Stimulated activated CD4-positive, alpha-beta T cell treated with anti-CD3 and anti-CD28 coated beads, Interleukin-4, amount 100 ng/mL, for 1 hour (primary cell): ENCODE data around the gene PLD3.
"Not testable (repeated sequence)": the region's sequence is repeated elsewhere in the genome, so short reads cannot be mapped to it uniquely, and the experiment has no call there.

Experiments
- DNase-seq: peaks from one replicate; pipeline ENCODE4 v3.0.0-alpha.2; 2020

The PLD3 gene

DNA sequence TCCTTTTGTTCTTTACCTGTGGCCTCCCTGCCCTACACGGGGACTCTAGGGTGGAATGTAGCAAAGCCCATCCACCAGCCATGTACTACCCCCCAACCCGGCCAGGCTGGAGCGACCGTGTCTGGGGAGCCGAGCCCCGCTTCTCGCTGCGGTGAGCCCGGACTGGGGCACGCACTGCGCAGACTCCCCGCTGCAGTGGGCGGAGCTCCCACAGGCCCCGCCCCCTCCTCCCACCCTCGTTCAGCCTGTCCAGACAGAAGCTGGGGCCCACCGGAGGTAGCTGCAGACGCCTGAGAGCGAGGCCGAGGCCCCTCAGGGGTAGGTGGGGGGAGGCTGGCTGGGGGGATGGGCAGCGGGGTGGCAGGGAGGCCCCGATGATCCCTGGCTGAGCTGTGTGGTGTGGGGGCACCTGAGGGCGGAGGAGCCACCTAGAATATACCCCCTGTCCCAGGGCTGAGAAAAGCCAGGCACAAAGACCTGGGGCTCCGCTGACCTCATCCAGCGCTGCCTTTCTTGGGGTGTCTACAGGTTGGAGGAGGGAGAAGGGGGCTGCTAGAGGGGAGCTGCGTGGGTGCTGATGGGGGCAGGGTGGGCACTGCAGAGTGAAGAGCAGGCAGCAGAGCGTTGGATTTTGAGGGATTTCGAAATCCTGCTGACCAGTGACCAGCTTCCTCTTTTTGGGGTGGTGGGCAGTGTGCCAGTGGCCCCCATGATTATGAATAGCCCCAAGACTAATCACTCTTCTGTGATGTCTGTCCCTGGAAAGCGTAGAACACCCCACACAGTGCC is 17.3 kb downstream of the PLD3 start:
- DNase-seq: peak; percentile 57

DNA sequence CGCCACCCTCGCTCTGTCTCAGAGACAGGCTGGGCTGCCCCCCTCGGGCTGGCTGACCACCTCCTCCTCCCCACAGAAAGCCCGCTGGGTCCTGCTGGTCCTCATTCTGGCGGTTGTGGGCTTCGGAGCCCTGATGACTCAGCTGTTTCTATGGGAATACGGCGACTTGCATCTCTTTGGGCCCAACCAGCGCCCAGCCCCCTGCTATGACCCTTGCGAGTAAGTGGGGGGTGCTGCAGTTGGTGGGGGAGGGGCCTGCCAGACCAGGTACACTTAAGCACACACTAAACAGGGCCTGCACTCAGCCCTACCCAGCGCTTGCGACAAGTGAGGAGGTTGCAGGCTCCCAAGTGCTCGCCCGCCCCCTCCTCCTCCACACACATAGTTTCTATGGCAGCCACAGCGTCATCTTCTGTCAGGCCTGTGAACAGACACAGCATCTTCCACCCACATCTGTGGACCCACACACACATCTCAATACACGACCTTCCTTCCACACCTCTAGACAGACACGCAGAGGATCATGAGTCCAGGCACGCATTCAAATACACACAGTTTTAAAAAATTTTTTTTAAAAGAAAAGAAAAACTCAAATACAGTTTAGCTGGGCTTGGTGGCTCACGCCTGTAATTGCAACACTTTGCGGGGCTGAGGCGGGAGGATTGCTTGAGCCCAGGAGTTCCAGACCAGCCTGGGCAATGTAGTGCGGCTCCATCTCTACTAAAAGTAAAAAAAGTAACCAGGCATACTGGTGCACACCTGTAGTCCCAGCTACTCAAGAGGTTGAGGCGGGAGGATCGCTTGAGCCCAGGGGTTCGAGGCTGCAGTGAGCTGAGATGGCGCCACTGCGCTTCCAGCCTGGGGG is 18.4 kb downstream of the PLD3 start:
- no peak for DNase-seq

GRCh38 chr19:40367577-40368434 is 19.3 kb downstream of the PLD3 start:
- DNase-seq: no peak

GRCh38 chr19:40369797-40370196 is 21.3 kb downstream of the PLD3 start:
- no peak for DNase-seq

- not testable (repeated sequence) for DNase-seq
These were observed 21.8 kb downstream of the PLD3 start for GRCh38 chr19:40370253-40370652.

DNA sequence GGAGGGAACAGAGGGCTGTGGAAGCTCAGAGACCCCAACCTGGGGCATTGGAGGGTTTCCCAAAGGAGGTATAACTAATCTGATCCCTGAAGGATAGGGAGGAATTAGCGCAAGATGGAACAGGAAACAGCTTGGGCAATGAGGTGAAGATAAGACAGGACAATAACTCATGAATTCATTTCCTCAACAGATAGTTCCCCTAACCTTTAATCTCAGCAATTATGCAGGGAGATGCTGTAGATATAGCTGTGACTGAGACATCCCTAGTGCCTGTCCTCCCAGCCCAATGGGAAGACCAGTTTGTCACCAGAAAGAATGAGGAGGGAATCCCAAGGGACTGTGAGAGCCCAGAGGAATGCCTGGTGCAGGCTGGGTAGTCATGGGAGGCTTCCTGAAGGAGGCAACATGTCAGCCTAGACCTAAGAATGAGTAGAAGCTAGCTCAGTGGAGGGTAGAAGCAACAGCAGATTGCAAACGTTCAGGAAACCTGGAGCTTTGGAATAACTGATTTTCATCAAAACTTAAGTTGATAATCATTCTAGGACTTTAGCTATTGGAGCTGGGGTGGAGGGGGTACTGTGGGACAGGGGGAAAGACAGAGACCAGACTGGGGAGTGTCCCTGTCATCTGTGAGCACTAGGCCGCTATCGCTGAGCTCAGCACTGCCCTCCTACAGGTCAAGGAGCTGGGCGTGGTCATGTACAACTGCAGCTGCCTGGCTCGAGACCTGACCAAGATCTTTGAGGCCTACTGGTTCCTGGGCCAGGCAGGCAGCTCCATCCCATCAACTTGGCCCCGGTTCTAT is 22.7 kb downstream of the PLD3 start:
- no peak for DNase-seq

DNA sequence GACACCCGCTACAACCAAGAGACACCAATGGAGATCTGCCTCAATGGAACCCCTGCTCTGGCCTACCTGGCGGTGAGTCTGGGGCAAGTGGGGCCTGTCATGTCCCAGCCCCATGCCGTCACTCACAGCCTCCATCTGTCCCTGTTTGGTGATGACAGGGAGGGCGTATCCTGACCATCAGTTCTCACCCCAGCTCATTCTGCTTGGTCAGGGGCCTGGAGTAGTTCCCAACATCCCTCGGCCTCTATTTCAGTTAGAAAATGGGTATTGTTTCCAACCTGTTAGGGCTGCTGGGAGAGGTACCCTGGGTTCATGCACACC is 23.3 kb downstream of the PLD3 start:
- DNase-seq: no peak

- no peak for DNase-seq
These were observed 25.6 kb downstream of the PLD3 start for GRCh38 chr19:40374084-40374483.

GRCh38 chr19:40376286-40376862 is 27.9 kb downstream of the PLD3 start:
- DNase-seq: no peak

GRCh38 chr19:40377876-40378385 is 29.4 kb downstream of the PLD3 start:
- no peak for DNase-seq

DNA sequence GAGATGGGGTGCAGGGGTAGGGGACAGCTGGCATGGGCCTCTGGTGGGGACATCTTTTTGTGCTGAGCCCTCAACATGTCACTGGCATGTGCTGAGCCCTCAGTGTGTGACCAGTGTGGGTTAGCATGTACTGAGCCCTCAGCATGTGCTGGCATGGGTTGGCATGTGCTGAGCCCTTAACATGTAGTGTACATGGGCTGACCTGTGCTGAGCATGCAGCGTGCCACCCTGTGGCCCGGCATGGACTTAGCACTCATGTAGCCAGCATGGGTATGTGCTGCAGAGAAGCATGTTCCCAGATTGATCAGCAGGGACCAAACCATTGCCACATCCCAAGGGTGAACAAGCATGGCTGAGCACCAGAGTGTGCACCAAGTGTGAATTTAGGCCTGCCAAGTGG is 30.0 kb downstream of the PLD3 start:
- DNase-seq: no peak

DNA sequence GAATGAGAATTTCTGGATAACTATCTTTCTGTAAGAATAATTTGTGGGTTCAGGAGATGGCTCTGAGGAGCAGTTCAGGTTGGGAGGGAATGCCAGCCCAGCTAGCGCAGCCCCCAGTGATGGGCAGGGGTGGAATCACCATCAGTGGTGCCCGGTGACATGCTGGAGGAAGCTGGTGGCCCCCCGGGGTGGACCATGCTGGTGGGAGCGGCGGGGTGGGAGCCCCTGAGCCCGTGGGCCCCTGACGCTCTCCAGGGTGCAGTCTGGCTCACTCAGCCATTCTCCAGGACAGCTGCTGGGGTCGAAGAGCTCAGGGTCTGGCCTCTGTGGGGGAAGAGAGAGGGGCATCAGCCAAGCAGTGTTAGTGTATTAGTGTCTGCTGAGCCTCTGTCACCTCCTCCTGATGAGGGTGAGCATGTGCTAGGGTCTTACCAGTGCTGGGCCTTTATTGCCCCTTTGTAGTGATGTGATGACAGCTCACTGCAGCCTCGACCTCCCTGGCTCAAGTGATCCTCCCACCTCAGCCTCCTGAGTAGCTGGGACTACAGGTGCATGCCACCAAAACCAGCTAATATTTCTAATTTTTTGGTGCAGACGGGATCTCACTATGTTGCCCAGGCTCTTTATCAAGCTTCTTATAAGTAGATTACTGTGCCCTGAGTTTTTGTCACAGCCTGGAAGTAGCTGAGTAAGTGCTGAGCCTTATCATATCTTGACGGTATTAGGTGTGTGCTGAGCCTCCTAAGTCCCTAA is 31.1 kb downstream of the PLD3 start:
- no peak for DNase-seq

DNA sequence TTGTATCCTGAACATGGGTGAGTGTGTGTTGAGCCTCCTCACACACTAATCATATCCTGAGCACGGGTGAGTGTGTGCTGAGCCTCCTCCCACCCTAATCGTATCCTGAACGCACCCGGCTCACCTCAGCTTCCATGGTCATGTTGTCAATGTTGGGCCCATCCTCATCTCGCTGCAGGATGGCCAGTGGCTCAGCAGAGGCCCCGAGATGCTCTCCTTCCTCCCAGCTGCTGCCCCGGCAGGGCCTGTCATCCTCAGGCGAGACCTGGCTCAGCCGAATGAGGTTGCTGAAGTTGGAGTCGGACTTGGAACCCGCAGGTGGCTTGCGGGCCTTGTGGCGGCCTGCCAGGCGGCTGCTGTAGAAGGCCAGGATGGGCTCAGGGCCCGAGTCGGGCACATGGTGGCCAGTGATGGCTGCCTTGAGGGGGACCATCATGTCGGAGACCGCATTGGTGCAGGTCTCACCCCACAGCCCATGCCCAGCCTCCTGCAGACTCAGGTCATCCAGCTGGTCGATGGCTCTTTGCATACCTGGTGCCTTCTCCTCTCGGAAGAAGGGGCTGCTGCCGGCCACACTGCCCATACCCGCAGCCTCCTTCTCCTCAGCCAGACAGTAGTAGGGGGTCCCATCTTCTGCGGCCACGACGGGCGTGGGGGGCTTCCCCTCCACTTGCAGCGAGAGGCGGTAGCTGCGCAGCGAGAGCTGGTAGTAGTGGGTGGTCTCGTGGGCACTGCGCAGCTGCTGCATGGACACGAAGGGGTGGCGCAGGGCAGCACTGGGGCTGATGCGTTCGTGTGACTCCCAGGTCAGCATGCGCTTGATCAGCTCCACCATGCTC is 31.9 kb downstream of the PLD3 start:
- DNase-seq: no peak

GRCh38 chr19:40381321-40381720 is 32.8 kb downstream of the PLD3 start:
- DNase-seq: no peak

DNA sequence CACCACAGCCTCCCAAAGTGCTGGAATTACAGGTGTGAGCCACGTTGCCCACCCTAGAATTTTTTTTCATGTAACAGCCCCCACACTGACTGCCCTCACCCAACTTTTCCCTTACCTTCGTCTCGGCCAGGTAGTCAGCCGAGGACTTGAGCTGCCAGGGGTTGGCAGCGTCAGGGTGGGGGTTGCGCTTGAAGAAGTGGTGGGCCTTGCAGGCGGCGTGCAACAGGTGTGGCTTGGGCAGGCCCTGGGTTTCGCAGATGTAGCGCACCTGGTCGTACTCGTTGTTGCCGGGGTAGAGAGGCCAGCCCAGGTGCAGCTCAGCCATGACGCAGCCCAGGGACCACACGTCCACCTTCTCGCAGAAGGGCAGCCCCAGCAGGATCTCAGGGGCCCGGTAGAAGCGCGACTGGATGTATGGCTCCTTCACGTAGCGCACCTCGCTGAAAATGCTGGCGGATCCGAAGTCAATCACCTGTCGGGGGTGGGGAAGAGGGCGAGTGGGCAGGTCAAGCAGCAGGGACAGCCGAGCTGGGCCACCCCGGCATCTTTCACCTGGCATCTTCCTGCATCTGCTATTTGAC is 35.3 kb downstream of the PLD3 start:
- DNase-seq: no peak

DNA sequence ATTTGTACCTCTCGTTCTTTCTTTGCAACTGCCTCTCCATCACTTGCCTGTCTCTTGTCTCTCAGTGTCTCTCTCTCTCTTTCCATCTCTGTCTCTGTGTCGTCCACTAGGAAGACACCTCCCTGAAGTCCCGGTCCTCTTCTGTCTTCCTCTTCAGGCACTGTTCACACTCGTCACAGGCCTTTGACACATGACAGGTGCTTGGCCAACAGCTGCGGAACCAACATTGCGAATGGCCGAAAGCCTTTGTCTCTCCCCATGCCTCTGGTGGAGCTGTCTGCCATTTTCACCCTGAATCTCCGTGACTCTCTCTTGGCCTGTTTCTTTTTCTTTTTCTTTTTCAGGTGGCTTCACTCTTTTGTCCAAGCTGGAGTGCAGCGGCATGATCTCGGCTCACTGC is 38.7 kb downstream of the PLD3 start:
- DNase-seq: no peak

- no peak for DNase-seq
These were observed 40.0 kb downstream of the PLD3 start for GRCh38 chr19:40388481-40388880.

GRCh38 chr19:40389404-40390083 is 41.0 kb downstream of the PLD3 start:
- DNase-seq: no peak

- no peak for DNase-seq
These were observed 41.7 kb downstream of the PLD3 start, which contains the start of gene HIPK4 for GRCh38 chr19:40390084-40390742. HIPK4 (minus strand) TSS chr19:40390181; CDS start chr19:40389902, 279 bp downstream.
